ENCODE data around the gene ZNF598. TPM values are rescaled to one million over a fixed set of nuclear protein-coding genes. Genes with fewer than 3 reads are reported as not detected.

ZNF598 gene
- total and polyA plus RNA-seq, 2 of the 13 experiments (the other 11 are each of a cell fraction or from before 2014, with no cell fraction given), result 13.5 to 14.2 TPM

DNA sequence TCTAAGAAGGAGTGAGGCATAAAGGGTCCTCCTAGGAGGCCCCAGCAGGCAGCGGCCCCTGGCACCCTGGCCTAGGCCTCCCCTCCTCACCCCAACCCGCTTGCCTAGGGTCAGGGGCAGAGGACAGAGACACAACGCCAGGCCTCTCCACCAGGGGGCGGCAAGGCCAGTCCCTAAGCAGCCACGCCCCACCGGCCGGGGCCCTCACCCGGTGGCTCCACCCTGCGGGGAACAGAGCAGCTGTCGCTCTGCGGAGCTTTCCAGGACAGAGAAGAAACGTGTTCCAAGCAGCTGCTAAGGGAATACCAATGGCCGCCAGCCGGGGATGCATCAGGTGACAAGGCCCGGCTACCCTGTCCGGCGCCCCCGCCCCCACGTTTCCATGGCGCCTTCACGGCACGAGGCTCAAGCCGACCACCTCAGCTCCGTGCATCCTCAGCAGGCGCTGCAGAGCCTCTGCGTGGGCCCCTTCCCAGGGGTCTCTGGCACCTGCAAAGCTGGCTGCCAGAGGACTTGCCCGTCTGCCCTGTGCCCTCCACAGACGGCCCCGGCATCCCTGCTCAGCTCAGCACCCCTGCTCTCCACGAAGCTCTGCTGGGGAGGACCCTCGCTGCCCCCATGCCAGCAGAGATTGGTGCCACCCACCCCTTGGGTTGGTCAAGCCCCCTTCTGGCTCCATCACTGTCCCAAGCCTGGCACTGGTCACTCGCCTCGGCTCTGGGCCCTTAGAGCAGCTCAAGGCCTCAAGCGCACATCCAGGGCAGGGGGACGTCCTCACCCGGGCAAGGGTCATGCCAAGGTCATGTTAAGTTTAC is 5.6 kb downstream of the ZNF598 start (continued):
- no peak for TF ChIP-seq ZNF234 (CRISPR knock-in tag; conservative IDR thresholded peaks at IDR 0.05)
- TF ChIP-seq KLF6 (CRISPR knock-in tag; IDR thresholded peaks at IDR 0.05), result peak; percentile 52; the same call in 1 of the 2 replicates
- 0 out of 2 replicates have a peak, but pooled peaks have one; percentile 20 for TF ChIP-seq CBFB (CRISPR knock-in tag; IDR thresholded peaks at IDR 0.05)
- TF ChIP-seq, protein P1, sequence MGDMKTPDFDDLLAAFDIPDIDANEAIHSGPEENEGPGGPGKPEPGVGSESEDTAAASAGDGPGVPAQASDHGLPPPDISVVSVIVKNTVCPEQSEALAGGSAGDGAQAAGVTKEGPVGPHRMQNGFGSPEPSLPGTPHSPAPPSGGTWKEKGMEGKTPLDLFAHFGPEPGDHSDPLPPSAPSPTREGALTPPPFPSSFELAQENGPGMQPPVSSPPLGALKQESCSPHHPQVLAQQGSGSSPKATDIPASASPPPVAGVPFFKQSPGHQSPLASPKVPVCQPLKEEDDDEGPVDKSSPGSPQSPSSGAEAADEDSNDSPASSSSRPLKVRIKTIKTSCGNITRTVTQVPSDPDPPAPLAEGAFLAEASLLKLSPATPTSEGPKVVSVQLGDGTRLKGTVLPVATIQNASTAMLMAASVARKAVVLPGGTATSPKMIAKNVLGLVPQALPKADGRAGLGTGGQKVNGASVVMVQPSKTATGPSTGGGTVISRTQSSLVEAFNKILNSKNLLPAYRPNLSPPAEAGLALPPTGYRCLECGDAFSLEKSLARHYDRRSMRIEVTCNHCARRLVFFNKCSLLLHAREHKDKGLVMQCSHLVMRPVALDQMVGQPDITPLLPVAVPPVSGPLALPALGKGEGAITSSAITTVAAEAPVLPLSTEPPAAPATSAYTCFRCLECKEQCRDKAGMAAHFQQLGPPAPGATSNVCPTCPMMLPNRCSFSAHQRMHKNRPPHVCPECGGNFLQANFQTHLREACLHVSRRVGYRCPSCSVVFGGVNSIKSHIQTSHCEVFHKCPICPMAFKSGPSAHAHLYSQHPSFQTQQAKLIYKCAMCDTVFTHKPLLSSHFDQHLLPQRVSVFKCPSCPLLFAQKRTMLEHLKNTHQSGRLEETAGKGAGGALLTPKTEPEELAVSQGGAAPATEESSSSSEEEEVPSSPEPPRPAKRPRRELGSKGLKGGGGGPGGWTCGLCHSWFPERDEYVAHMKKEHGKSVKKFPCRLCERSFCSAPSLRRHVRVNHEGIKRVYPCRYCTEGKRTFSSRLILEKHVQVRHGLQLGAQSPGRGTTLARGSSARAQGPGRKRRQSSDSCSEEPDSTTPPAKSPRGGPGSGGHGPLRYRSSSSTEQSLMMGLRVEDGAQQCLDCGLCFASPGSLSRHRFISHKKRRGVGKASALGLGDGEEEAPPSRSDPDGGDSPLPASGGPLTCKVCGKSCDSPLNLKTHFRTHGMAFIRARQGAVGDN (CRISPR knock-in tag; IDR thresholded peaks at IDR 0.05), result peak; percentile 86

DNA sequence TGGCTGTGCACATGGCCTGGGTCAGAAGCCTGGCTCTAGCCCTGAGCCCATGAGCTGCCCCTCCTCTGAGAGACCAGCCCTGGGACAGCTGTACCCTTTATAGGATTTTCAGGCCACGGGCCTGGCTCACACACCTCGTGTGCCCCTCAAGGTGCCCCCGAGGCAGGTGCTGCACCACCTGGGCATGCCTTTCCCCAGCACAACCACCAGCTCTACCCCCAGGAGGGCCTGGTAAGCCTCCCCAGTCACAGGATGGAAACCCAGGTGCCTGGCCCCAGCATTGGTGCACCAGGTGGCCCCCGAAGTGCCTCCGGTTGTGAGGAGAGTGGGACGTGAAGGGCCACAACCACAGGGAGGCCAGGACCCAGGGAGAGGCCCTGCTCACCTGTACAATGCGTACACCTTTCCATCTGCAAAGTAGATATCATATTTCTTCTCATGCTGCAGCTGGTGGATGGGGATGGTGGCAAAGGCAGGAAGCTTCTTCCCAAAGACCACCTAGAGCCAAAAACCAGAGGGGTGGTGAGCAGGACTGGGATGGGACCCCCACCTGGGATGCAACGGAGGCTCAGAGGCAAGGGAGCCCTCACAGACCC is 6.3 kb downstream of the ZNF598 start:
- in situ Hi-C loops (cut with HindIII; ENCODE audit: extremely low pct_ligation_motif_present, low pct_unique_long_range_greater_than_20kb) (no loop called here), intact Hi-C loops (cut with micrococcal nuclease; ENCODE audit: unreplicated experiment) (no loop called here)
- Histone ChIP-seq H3K27me3 (ENCODE audit: control insufficient read depth in 1 of 2, insufficient read depth in 2 of 2, low read length in 2 of 2) (no peaks in the 10 kb centered on the region), H3K36me3 (replicated peaks in 1 of 2; ENCODE audit: control insufficient read depth in 1 of 2, insufficient read depth in 2 of 2, low read length in 2 of 2) (peaks cover 24 to 45% of the 10 kb centered on the region in 2 experiments), H3K9ac (ENCODE audit: insufficient read depth, low read depth, low read length) (no peak overlapping the region), H4K20me1 (ENCODE audit: insufficient read depth, low read length) (peaks cover 15% of the 10 kb centered on the region; the same call in 1 of the 2 replicates), H3K4me2 (ENCODE audit: low read depth, low read length) (no peak overlapping the region), H2AFZ (ENCODE audit: low read length) (no peak overlapping the region), H3K4me3 (replicated peaks in 1 of 3; ENCODE audit: insufficient read depth in 1 of 3, low read depth in 2 of 3, low read length in 3 of 3) (no peak overlapping the region), H3K27ac (ENCODE audit: extremely low read length, insufficient read depth, low read length) (no peak overlapping the region), H3K4me1 (ENCODE audit: insufficient read depth, low read length) (peaks cover 40% of the 10 kb centered on the region), H3K9me3 (ENCODE audit: low read length) (no peaks in the 10 kb centered on the region), H3K79me2 (ENCODE audit: insufficient read depth, low read length) (peaks cover 35% of the 10 kb centered on the region)
- FAIRE-seq (no peak), DNase-seq (ENCODE audit: low spot score) (no peak), ATAC-seq (no peak)
- WGBS (ENCODE audit: low lambda C conversion rate), result 100% methylated on average over 1 of the region's 8 CpGs
- POLR2A ChIA-PET, result interaction anchor here (0.8 to 2.8 kb wide), 13 partner anchors 9 to 152 kb away, joined by 3 to 27 read pairs (median 5); partner anchors contain the start of genes GFER, NOXO1, NPW and NTHL1
- no TSS peak for BruUV-seq (replicated peaks)
- CTCF ChIA-PET (ENCODE audit: low intra/inter-chr PET ratio, low total read pairs), result interaction anchor here (1.1 to 1.8 kb wide), 4 partner anchors 14 to 140 kb away, joined by 3 to 10 read pairs (median 6); partner anchors contain the start of gene SYNGR3
- TF ChIP-seq ZNF615 (CRISPR knock-in tag; IDR thresholded peaks at IDR 0.05; ENCODE audit: borderline replicate concordance) (no peak), ZSCAN30 (CRISPR knock-in tag; IDR thresholded peaks at IDR 0.05) (no peak), EP300 (IDR thresholded peaks at IDR 0.05; ENCODE audit: low read depth in 2 of 2, low read length in 2 of 2) (no peak), EP300 (CRISPR knock-in tag; IDR thresholded peaks at IDR 0.05; ENCODE audit: borderline replicate concordance) (no peak), MED13 (CRISPR knock-in tag; IDR thresholded peaks at IDR 0.05) (no peak), ASH2L (IDR thresholded peaks at IDR 0.05; ENCODE audit: insufficient read length, low read depth, low read length) (no peak), ZNF781 (CRISPR knock-in tag; IDR thresholded peaks at IDR 0.05; ENCODE audit: borderline replicate concordance, not compliant biosample characterization) (peak; percentile 31), ZNF124 (CRISPR knock-in tag; IDR thresholded peaks at IDR 0.05) (no peak), ZNF605 (CRISPR knock-in tag; IDR thresholded peaks at IDR 0.05) (no peak), ZNF7 (CRISPR knock-in tag; IDR thresholded peaks at IDR 0.05) (no peak), NRL (CRISPR knock-in tag; IDR thresholded peaks at IDR 0.05; ENCODE audit: borderline replicate concordance) (0 out of 2 replicates have a peak, but pooled peaks have one; percentile 6), SUZ12 (IDR thresholded peaks at IDR 0.05; ENCODE audit: low read depth, low read length) (no peak)
- TF ChIP-seq, protein P2, sequence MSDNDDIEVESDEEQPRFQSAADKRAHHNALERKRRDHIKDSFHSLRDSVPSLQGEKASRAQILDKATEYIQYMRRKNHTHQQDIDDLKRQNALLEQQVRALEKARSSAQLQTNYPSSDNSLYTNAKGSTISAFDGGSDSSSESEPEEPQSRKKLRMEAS (IDR thresholded peaks at IDR 0.05), result no peak

All from HepG2 (cell line).